Measurements from ENCODE around the gene METAP2.

Gene METAP2

DNA sequence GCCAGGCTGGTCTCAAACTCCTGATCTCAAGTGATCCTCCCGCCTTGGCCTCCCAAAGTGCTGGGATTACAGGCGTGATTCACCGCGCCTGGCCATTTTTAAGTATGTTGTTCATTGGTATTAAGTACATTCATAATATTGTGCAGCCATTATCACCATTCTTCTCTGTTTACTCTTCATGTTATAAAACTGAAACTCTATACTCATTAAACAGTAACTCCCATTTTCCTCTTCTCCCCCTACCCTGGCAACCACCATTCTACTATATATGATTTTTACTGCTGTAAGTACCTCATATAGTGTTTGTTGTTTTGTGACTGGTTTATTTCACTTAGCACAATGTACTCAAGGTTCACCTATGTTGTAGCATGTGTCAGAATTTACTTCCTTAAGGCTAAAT, 23.1 kb downstream of the METAP2 start:
- no peak for TF ChIP-seq FOXP2 (optimal IDR thresholded peaks at IDR 0.05; ENCODE audit: borderline replicate concordance, extremely low read depth, extremely low read length, insufficient read depth)
- TF ChIP-seq, protein P1, sequence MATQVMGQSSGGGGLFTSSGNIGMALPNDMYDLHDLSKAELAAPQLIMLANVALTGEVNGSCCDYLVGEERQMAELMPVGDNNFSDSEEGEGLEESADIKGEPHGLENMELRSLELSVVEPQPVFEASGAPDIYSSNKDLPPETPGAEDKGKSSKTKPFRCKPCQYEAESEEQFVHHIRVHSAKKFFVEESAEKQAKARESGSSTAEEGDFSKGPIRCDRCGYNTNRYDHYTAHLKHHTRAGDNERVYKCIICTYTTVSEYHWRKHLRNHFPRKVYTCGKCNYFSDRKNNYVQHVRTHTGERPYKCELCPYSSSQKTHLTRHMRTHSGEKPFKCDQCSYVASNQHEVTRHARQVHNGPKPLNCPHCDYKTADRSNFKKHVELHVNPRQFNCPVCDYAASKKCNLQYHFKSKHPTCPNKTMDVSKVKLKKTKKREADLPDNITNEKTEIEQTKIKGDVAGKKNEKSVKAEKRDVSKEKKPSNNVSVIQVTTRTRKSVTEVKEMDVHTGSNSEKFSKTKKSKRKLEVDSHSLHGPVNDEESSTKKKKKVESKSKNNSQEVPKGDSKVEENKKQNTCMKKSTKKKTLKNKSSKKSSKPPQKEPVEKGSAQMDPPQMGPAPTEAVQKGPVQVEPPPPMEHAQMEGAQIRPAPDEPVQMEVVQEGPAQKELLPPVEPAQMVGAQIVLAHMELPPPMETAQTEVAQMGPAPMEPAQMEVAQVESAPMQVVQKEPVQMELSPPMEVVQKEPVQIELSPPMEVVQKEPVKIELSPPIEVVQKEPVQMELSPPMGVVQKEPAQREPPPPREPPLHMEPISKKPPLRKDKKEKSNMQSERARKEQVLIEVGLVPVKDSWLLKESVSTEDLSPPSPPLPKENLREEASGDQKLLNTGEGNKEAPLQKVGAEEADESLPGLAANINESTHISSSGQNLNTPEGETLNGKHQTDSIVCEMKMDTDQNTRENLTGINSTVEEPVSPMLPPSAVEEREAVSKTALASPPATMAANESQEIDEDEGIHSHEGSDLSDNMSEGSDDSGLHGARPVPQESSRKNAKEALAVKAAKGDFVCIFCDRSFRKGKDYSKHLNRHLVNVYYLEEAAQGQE (IDR thresholded peaks at IDR 0.05; ENCODE audit: insufficient read depth in 1 of 2, low read depth in 2 of 2, low read length in 2 of 2) = no peak
- TF ChIP-seq SIN3A (IDR thresholded peaks at IDR 0.05; ENCODE audit: borderline replicate concordance, insufficient read depth, low read length) = no peak
- no peak for TF ChIP-seq TAF1 (IDR thresholded peaks at IDR 0.05; ENCODE audit: borderline replicate concordance, insufficient read depth, low read length)
- TF ChIP-seq POLR2AphosphoS5 (IDR thresholded peaks at IDR 0.05; ENCODE audit: low read depth, low read length) = no peak

DNA sequence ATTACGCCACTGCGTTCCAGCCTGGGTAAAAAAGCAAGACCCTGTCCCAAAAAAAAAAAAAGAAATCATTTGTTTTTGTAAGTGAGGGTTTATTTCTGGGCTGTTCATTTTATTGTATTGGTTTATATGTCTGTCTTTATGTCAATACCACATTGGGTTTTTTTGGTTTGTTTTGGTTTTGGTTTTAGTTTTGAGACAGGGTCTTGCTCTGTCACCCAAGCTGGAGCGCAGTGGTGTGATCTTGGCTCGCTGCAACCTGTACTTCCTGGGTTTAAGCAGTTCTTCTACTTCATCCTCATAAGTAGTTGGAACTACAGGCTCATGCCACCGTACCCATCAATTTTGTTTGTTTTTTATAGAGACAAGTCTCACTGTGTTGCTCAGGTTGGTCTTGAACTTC, 25.0 kb downstream of the METAP2 start:
- TF ChIP-seq SIN3A (IDR thresholded peaks at IDR 0.05; ENCODE audit: borderline replicate concordance, insufficient read depth, low read length) (no peak), TAF1 (IDR thresholded peaks at IDR 0.05; ENCODE audit: borderline replicate concordance, insufficient read depth, low read length) (no peak), POLR2AphosphoS5 (IDR thresholded peaks at IDR 0.05; ENCODE audit: low read depth, low read length) (no peak), FOXP2 (optimal IDR thresholded peaks at IDR 0.05; ENCODE audit: borderline replicate concordance, extremely low read depth, extremely low read length, insufficient read depth) (no peak)
- TF ChIP-seq, protein P1 (IDR thresholded peaks at IDR 0.05; ENCODE audit: insufficient read depth in 1 of 2, low read depth in 2 of 2, low read length in 2 of 2) = no peak

DNA sequence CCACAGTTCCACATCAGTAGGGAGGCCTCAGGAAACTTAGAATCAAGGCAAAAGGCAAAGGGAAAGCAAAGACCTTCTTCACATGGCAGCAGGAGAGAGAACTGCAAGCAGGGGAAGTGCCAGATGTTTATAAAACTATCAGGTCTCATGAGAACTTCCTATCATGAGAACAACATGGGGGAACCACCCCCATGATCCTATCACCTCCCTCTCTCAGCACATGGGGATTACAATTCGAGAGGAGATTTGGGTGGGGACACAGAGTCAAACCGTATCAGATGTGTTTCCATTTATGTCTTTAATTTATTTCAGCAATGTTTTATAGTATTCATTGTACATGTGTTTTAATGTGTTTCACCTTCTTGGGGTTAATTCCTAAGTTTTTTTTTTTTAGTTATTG, 25.8 kb downstream of the METAP2 start:
- TF ChIP-seq SIN3A (IDR thresholded peaks at IDR 0.05; ENCODE audit: borderline replicate concordance, insufficient read depth, low read length) (no peak), TAF1 (IDR thresholded peaks at IDR 0.05; ENCODE audit: borderline replicate concordance, insufficient read depth, low read length) (no peak), POLR2AphosphoS5 (IDR thresholded peaks at IDR 0.05; ENCODE audit: low read depth, low read length) (no peak), FOXP2 (optimal IDR thresholded peaks at IDR 0.05; ENCODE audit: borderline replicate concordance, extremely low read depth, extremely low read length, insufficient read depth) (no peak)
- TF ChIP-seq, protein P1 (IDR thresholded peaks at IDR 0.05; ENCODE audit: insufficient read depth in 1 of 2, low read depth in 2 of 2, low read length in 2 of 2) = no peak

DNA sequence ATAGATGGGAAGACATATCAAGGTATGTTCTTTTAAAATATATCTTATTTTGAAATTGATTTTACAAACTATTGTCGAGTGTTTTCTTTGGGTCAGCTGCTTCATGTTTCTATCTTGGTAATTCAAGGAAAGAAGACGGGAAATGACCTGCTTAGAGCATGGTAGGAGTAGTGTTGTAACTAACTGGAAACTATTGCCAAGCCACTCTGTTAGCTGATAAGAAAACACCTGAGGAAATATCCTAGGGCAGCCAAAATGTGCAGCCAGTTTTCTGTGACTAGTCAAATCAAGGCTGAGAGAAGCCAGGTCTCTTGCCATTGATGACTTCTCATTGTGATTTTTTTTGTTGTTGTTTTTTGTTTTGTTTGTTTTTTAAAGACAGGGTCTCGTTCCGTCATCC, 30.2 kb downstream of the METAP2 start:
- TF ChIP-seq FOXP2 (optimal IDR thresholded peaks at IDR 0.05; ENCODE audit: borderline replicate concordance, extremely low read depth, extremely low read length, insufficient read depth) (no peak), POLR2AphosphoS5 (IDR thresholded peaks at IDR 0.05; ENCODE audit: low read depth, low read length) (no peak)

DNA sequence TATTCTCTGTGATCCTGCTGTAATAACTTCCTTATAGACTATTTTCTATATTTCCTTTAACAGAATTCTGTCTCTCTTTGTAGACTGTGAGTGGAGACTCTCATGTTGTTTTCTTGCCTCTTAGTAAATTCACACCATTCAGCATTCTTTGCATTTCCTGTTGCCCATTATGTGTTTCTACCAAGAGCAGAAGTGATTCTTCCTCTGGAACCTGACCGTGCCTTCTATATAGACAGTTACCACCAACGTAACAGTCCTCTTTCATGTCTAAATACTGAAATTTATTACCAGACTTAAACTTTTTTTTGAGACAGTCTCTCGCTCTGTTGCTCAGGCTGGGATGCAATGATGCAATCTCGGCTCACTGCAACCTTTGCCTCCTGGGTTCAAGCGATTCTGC, 31.1 kb downstream of the METAP2 start:
- TF ChIP-seq SIN3A (IDR thresholded peaks at IDR 0.05; ENCODE audit: borderline replicate concordance, insufficient read depth, low read length) (no peak), FOXP2 (optimal IDR thresholded peaks at IDR 0.05; ENCODE audit: borderline replicate concordance, extremely low read depth, extremely low read length, insufficient read depth) (no peak), POLR2AphosphoS5 (IDR thresholded peaks at IDR 0.05; ENCODE audit: low read depth, low read length) (no peak)
- TF ChIP-seq, protein P1 (IDR thresholded peaks at IDR 0.05; ENCODE audit: insufficient read depth in 1 of 2, low read depth in 2 of 2, low read length in 2 of 2) = no peak
